Omental fat pad (tissue), 4 donors: ENCODE data around the gene ZNFX1. TPM values are rescaled to one million over a fixed set of nuclear protein-coding genes. Genes with fewer than 3 reads are reported as not detected.
"Not testable (repeated sequence)": the region's sequence is repeated elsewhere in the genome, so short reads cannot be mapped to it uniquely, and the experiment has no call there.

Experiments used
- ATAC-seq: fragments of 150-250 bp; one replicate; pipeline ENCODE4 v1.9.1; 2016; ENCODE audit warnings: mild to moderate bottlenecking, moderate library complexity; ENCODE audit not compliant: low FRiP score
- DNase-seq: peaks from one replicate; pipeline ENCODE4 v3.0.0-alpha.2; 2019; ENCODE audit warnings: low spot score
- total RNA-seq, 4 donors: library from RNA; depleted of rRNA; stranded (reverse); fragments of >200 nt; gene quantifications; one replicate each; pipeline ENCODE4 v1.1.0, GENCODE V29; 2016
- TF ChIP-seq, protein P1 (sequence below), 3 donors: fragments of 450-650 bp; IDR thresholded peaks; one replicate each; pipeline ENCODE4 v1.5.1; 2016 to 2017; ENCODE audit warnings: antibody characterized with exemption in 3 of 3, mild to moderate bottlenecking in 3 of 3, moderate library complexity in 2 of 3

Gene ZNFX1
- total RNA-seq, 4 donors from 2014 or later = 40.5 to 106 (median 54.8) TPM

DNA sequence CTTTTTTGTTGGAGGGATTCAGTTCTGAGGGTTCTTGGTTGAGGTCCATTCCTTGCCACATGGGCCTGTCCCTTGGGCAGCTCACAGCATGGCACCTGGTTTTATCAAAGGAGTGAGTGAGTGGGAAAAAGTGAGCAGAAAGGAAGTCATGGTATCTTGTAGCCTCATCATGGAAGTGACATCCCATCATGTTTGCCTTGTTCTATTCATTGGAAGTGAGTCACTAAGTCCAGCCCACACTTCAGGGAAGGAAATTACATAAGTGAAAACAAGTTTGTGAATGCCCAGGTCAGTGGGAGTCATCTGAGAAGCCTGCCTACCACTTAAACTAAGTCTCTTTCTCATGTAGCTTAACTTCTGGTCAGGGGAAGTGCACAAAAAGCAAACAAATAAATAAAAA is 32.8 kb upstream of the ZNFX1 start:
- DNase-seq (no peak), ATAC-seq (no peak)
- TF ChIP-seq, protein P1, sequence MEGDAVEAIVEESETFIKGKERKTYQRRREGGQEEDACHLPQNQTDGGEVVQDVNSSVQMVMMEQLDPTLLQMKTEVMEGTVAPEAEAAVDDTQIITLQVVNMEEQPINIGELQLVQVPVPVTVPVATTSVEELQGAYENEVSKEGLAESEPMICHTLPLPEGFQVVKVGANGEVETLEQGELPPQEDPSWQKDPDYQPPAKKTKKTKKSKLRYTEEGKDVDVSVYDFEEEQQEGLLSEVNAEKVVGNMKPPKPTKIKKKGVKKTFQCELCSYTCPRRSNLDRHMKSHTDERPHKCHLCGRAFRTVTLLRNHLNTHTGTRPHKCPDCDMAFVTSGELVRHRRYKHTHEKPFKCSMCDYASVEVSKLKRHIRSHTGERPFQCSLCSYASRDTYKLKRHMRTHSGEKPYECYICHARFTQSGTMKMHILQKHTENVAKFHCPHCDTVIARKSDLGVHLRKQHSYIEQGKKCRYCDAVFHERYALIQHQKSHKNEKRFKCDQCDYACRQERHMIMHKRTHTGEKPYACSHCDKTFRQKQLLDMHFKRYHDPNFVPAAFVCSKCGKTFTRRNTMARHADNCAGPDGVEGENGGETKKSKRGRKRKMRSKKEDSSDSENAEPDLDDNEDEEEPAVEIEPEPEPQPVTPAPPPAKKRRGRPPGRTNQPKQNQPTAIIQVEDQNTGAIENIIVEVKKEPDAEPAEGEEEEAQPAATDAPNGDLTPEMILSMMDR (IDR thresholded peaks at IDR 0.05) = no peak

DNA sequence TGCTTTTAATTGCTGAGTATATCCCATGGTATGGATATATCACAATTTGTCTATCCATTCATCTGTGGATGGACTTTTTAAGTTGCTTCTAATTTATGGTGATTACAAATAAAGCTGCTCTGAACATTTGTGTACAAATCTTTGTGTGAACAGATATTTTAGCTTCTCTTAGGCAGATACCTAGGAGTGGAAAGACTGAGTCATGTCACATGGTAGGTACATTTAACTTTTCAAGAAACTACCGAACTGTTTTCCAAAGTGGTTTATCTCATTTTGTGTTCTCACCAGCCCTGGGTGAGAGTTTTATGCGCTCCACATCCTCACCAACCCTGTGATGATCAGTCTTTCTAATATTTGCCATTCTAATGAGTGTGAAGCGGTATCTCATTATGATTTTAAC is 31.0 kb upstream of the ZNFX1 start:
- ATAC-seq (no peak), DNase-seq (no peak)
- TF ChIP-seq, protein P1 (IDR thresholded peaks at IDR 0.05) = no peak

DNA sequence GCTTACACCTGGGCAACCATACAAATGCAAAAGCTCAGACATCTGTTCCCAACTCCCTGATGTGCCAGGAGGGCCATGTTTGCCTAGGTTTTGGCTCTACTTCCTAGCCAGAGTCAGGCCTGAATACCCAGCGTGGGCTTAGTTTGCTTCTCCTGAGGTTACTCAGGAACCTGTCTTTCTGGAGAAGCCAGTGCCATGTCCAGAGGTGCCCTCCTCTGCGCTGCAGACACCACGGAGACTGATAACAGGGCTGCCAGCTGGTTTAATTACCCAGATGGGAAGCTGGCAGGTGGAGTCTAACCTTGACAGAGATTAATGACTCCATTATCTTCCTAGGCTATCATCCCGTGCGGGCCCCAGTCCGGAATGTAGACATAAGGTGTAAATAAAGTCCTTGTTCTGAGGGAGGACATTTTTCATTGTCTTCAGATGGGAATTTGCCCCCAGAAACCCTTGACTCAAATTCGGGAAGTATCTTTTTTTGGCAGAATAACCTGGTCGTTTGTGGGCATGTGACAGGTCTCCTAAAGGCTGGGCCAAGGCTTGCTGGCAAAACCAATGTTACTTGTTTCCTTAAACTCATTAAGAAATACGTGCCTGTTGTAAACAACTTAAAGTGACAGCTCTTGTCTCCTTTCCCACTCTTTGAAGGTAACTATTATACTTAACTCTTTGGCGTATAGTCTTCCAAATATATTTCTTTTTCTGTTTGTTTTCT is 29.2 kb upstream of the ZNFX1 start:
- ATAC-seq (no peak), DNase-seq (no peak)
- TF ChIP-seq, protein P1 (IDR thresholded peaks at IDR 0.05) = no peak

DNA sequence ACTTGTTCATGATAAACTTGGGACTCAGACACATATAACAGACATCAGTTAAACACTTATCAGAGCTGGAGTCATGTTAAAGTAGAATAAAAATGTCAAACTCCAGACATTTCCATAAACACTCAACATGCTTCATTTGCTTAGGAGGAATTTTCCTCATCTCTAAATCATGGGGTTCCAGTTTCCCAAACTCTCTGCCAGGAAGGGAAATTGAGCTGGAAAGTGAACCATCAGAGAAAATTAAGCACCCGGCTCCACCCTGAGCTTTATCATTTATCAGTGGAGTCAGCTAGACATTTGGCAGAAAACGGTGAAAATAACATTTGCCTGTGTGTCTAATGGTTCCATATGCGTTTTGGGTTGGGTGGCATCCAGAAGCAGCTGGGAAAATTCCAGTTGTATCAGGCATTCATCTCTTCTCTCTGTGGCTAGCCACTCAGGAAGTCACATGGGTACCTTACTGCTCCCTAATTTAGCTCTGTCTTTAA is 25.3 kb upstream of the ZNFX1 start:
- ATAC-seq = no peak
- DNase-seq = no peak
- TF ChIP-seq, protein P1 (IDR thresholded peaks at IDR 0.05) = no peak

DNA sequence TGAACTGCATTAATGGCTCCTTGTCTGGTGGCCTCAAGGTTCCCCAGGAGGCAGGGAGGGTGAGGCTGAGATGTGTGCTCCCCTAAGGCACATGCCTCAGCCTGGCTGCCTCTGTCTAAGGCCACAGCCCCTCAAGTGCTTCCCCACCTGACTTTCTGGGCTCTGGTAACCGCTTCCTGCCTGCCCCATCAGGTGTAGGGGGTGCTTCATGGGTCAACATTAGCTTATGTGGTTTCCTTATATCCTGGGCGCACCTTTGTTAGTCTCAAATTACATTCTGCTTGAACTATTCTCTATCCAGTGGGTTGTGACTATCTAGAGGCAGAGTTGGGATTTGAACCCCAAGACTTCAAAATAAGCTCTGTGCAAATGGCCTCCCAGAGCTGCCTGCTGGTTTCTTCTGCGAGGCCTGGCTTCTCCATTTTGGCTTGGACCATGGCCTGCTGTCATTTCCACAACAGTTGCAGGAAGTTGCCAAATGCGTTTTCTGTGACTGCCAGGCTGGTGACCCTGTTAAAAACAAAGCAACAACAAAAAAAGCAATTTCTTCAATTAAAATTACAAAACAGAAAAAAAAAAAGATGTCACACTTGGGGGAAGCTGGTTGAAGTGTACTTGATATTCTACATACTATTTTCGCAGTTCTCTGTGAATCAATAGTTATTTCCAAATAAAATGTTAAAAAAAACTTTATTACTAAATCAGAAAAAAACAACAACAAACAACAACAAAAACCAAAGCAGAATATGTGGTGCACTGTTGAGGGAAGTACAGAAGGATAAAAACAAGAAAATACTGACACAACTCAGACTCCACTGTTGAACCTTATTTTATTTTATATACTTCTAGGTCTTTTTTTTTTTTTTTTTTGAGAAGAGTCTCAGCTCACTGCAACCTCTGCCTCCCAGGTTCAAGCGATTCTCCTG is 20.0 kb upstream of the ZNFX1 start:
- DNase-seq (no peak), ATAC-seq (no peak)
- TF ChIP-seq, protein P1 (IDR thresholded peaks at IDR 0.05) = no peak

DNA sequence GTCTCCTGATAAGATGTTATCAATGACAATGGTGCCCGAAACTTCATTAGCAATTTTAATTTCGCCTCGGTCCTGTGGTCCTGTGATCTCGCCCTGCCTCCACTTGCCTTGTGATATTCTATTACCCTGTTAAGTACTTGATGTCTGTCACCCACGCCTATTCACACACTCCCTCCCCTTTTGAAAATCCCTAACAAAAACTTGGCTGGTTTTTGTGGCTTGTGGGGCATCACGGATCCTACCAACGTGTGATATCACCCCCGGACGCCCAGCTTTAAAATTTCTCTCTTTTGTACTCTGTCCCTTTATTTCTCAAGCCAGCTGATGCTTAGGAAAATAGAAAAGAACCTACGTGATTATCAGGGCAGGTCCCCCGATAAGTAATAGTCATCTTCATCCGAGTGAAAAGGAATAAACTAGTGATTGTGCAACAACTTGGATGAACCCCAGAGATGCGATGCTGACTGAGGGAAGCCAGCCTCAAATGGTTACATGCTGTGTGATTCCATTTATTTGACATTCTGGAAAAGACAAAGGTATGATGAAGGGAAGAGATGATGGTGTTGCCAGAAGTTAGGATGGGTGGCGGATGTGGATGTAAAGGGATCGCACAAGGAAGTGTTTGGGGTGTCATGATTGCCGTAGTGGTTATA is 16.3 kb upstream of the ZNFX1 start:
- not testable (repeated sequence) for ATAC-seq, DNase-seq

DNA sequence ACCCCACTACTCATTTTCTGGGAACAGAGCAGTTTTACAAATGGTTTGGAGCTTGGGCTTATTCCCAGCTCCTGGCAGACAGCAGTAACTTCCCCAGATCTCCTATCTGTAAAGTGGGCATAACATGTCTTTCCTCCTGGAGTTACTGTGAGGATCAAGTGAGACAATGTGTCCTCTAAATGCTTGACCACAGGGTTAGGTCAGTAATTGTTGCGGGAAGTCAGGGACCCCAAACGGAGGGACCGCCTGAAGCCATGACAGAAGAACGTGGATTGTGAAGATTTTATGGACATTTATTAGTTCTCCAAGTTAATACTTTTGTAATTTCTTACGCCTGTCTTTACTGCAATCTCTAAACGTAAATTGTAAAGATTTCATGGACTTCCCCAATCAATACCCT is 15.3 kb upstream of the ZNFX1 start:
- ATAC-seq (no peak), DNase-seq (no peak)
- TF ChIP-seq, protein P1 (IDR thresholded peaks at IDR 0.05) = no peak
